Stimulated activated CD4-positive, alpha-beta T cell treated with anti-CD3 and anti-CD28 coated beads, Interleukin-4, amount 100 ng/mL, for 24 hours (primary cell): Measurements from ENCODE around the gene BICC1.
A peak's percentile ranks its signal among the peaks of the same experiment; 100 is the strongest.

ENCODE experiments used
- DNase-seq: peaks from one replicate; pipeline ENCODE4 v3.0.0-alpha.2; 2020

Gene BICC1

GRCh38 chr10:58516671-58517070 is 4.0 kb downstream of the BICC1 start:
- DNase-seq = no peak

- DNase-seq = no peak
Observed at GRCh38 chr10:58517081-58517480, 4.4 kb downstream of the BICC1 start.

- no peak for DNase-seq
Observed at GRCh38 chr10:58517491-58518355, 5.1 kb downstream of the BICC1 start.

- no peak for DNase-seq
Observed at GRCh38 chr10:58518775-58519174, 6.1 kb downstream of the BICC1 start.

GRCh38 chr10:58529077-58529728 is 16.5 kb downstream of the BICC1 start:
- no peak for DNase-seq

- peak; percentile 54 for DNase-seq
Observed at GRCh38 chr10:58531084-58531695, 18.5 kb downstream of the BICC1 start.

GRCh38 chr10:58535311-58535710 is 22.6 kb downstream of the BICC1 start:
- DNase-seq = no peak

- no peak for DNase-seq
Observed at GRCh38 chr10:58543141-58543540, 30.5 kb downstream of the BICC1 start.

GRCh38 chr10:58544135-58544534 is 31.5 kb downstream of the BICC1 start:
- DNase-seq = no peak

GRCh38 chr10:58545427-58545826 is 32.8 kb downstream of the BICC1 start:
- DNase-seq = no peak

- no peak for DNase-seq
Observed at GRCh38 chr10:58546137-58546536, 33.5 kb downstream of the BICC1 start.

GRCh38 chr10:58546722-58547445 is 34.2 kb downstream of the BICC1 start:
- DNase-seq = no peak

- no peak for DNase-seq
Observed at GRCh38 chr10:58547963-58548362, 35.3 kb downstream of the BICC1 start.

GRCh38 chr10:58554316-58554715 is 41.6 kb downstream of the BICC1 start:
- no peak for DNase-seq

GRCh38 chr10:58555170-58555929 is 42.7 kb downstream of the BICC1 start:
- DNase-seq = no peak

- no peak for DNase-seq
Observed at GRCh38 chr10:58555930-58556311, 43.2 kb downstream of the BICC1 start.

- DNase-seq = no peak
Observed at GRCh38 chr10:58556516-58557165, 44.0 kb downstream of the BICC1 start.

- DNase-seq = no peak
Observed at GRCh38 chr10:58557714-58558113, 45.0 kb downstream of the BICC1 start.

- DNase-seq = no peak
Observed at GRCh38 chr10:58560068-58560467, 47.4 kb downstream of the BICC1 start.

- no peak for DNase-seq
Observed at GRCh38 chr10:58565271-58565670, 52.6 kb downstream of the BICC1 start.

GRCh38 chr10:58567652-58568051 is 55.0 kb downstream of the BICC1 start:
- no peak for DNase-seq

- no peak for DNase-seq
Observed at GRCh38 chr10:58568428-58568935, 55.8 kb downstream of the BICC1 start.
